PC-3 (cell line): ENCODE results near the gene SEPTIN12. TPM values are rescaled to one million over a fixed set of nuclear protein-coding genes. Genes with fewer than 3 reads are reported as not detected.
"Not testable (repeated sequence)": the region's sequence is repeated elsewhere in the genome, so short reads cannot be mapped to it uniquely, and the experiment has no call there.

Source experiments
- ATAC-seq: fragments of 200-7000 bp; cut with Tn5 transposase; 2 replicates; pipeline ENCODE4 v1.9.1; 2020; ENCODE audit warnings: mild to moderate bottlenecking, moderate library complexity
- BruUV-seq: library from RNA; stranded (reverse); fragments of 400-500 nt; replicated peaks from 2 replicates; lab custom pipeline; 2021; lab: Mats Ljungman, UMichigan
- CTCF ChIA-PET: fragments of 300-600 bp; sonication (Branson Sonifier 250); formaldehyde crosslinking; loops from one replicate; lab custom pipeline; 2022; ENCODE audit warnings: antibody characterized with exemption; lab: Charles Lee
- POLR2A ChIA-PET: fragments of 300-600 bp; sonication (Branson Sonifier 250); formaldehyde crosslinking; loops from one replicate; lab custom pipeline; 2022; ENCODE audit warnings: antibody characterized with exemption; ENCODE audit not compliant: unreplicated experiment; lab: Charles Lee
- DNase-seq: peaks from one replicate; pipeline ENCODE4 v3.0.0-alpha.2; 2015
- H2AFZ ChIP-seq: fragments of 300-600 bp; sonication (generic); 2 replicates; pipeline ENCODE4 v1.6.0; 2016; ENCODE audit warnings: antibody characterized with exemption, low read length
- H3F3A ChIP-seq: fragments of 300-600 bp; sonication (generic); one replicate; pipeline ENCODE4 v1.6.0; 2017; ENCODE audit warnings: antibody characterized with exemption, low read length, control low read depth, mild to moderate bottlenecking; ENCODE audit not compliant: unreplicated experiment
- H3K27ac ChIP-seq: fragments of 300-600 bp; sonication (generic); 2 replicates; pipeline ENCODE4 v1.5.1; 2016; ENCODE audit warnings: mild to moderate bottlenecking, low read length
- H3K27me3 ChIP-seq: fragments of 300-600 bp; sonication (generic); 2 replicates; pipeline ENCODE4 v1.6.1; 2016; ENCODE audit warnings: low read length, mixed read lengths
- H3K36me3 ChIP-seq: fragments of 300-600 bp; sonication (generic); 2 replicates; pipeline ENCODE4 v1.6.1; 2016; ENCODE audit warnings: low read depth, mixed run types, low read length, mixed read lengths
- H3K4me1 ChIP-seq: fragments of 300-600 bp; sonication (generic); 2 replicates; pipeline ENCODE4 v1.5.1; 2016; ENCODE audit warnings: low read length; ENCODE audit not compliant: insufficient read depth
- H3K4me2 ChIP-seq: fragments of 300-600 bp; sonication (generic); 2 replicates; pipeline ENCODE4 v1.6.0; 2016; ENCODE audit warnings: low read length
- H3K4me3 ChIP-seq: fragments of 300-600 bp; sonication (generic); 2 replicates; pipeline ENCODE4 v1.5.1; 2016; ENCODE audit warnings: mild to moderate bottlenecking, low read length, mixed read lengths
- H3K79me2 ChIP-seq: fragments of 300-600 bp; sonication (generic); 2 replicates; pipeline ENCODE4 v1.6.1; 2017; ENCODE audit warnings: low read length, mixed read lengths
- H3K9ac ChIP-seq: fragments of 300-600 bp; sonication (generic); 2 replicates; pipeline ENCODE4 v1.6.0; 2016; ENCODE audit warnings: mild to moderate bottlenecking, low read length
- H3K9me2 ChIP-seq: fragments of 300-600 bp; sonication (generic); replicated peaks from 2 replicates; pipeline ENCODE4 v1.6.1; 2016; ENCODE audit warnings: mixed run types, low read length, mixed read lengths
- H3K9me3 ChIP-seq: fragments of 300-600 bp; sonication (generic); 2 replicates; pipeline ENCODE4 v1.6.1; 2016; ENCODE audit warnings: low read length, mixed read lengths
- H4K20me1 ChIP-seq: fragments of 300-600 bp; sonication (generic); 2 replicates; pipeline ENCODE4 v1.6.1; 2016; ENCODE audit warnings: low read length, mixed read lengths
- CTCF ChIP-seq: fragments of 300-600 bp; sonication (generic); conservative IDR thresholded peaks from 2 replicates; pipeline ENCODE4 v1.5.1; 2017; ENCODE audit warnings: antibody characterized with exemption, low read depth, mild to moderate bottlenecking, low read length
- EZH2 ChIP-seq: fragments of 300-600 bp; sonication (generic); IDR thresholded peaks from one replicate; pipeline ENCODE4 v1.6.1; 2017; ENCODE audit warnings: antibody characterized with exemption, mild to moderate bottlenecking, low read length; ENCODE audit not compliant: unreplicated experiment
- EZH2phosphoT487 ChIP-seq: fragments of 300-600 bp; sonication (generic); IDR thresholded peaks from 2 replicates; pipeline ENCODE4 v1.6.1; 2018; ENCODE audit warnings: mild to moderate bottlenecking, antibody characterized with exemption, low read length, borderline replicate concordance
- intact Hi-C: fragments of 100-400 bp; cut with micrococcal nuclease; formaldehyde crosslinking; loops from 2 replicates; pipeline ENCODE4 v1.9.0; 2023
- total RNA-seq: library from RNA; depleted of rRNA; stranded (reverse); fragments of >200 nt; gene quantifications from 2 replicates; pipeline ENCODE4 v1.2.3, GENCODE V29; 2014

The SEPTIN12 gene
- total RNA-seq, 1 experiment from 2014 or later: not detected

GRCh38 chr16:4785758-4786433 lies 2.2 kb downstream of the SEPTIN12 start:
- H3K9ac ChIP-seq: no peak overlapping the region
- no peaks in the 10 kb centered on the region for H3F3A ChIP-seq
- no TSS peak for BruUV-seq
- H3K9me3 ChIP-seq: no peaks in the 10 kb centered on the region
- no peak overlapping the region for H3K4me2 ChIP-seq
- no peak overlapping the region for H2AFZ ChIP-seq
- ATAC-seq: no peak
- H3K27me3 ChIP-seq: no peaks in the 10 kb centered on the region
- no peaks in the 10 kb centered on the region for H3K79me2 ChIP-seq
- intact Hi-C loops: no loop called here
- H3K4me1 ChIP-seq: no peaks in the 10 kb centered on the region
- no peaks in the 10 kb centered on the region for H4K20me1 ChIP-seq
- TF ChIP-seq EZH2: no peak
- TF ChIP-seq CTCF: no peak
- TF ChIP-seq EZH2phosphoT487: no peak
- H3K27ac ChIP-seq: no peak overlapping the region
- ChIA-PET POLR2A (no interaction called here), CTCF (no interaction called here)
- no peaks in the 10 kb centered on the region for H3K36me3 ChIP-seq
- no peak overlapping the region for H3K4me3 ChIP-seq
- H3K9me2 ChIP-seq: no peaks in the 10 kb centered on the region
- DNase-seq: no peak

- H3K9ac ChIP-seq, H3K4me1 ChIP-seq, intact Hi-C loops, H4K20me1 ChIP-seq, H3K27ac ChIP-seq, H3K36me3 ChIP-seq, H3F3A ChIP-seq, DNase-seq, H3K9me2 ChIP-seq, H3K9me3 ChIP-seq, H2AFZ ChIP-seq, H3K79me2 ChIP-seq, H3K27me3 ChIP-seq, H3K4me2 ChIP-seq, H3K4me3 ChIP-seq, ATAC-seq, BruUV-seq, POLR2A ChIA-PET: not testable (repeated sequence)
- CTCF ChIA-PET: interaction anchor here (0.6 kb wide), 1 partner anchor 61 kb away, joined by 3 read pairs; no protein-coding TSS in a partner anchor
These were observed 3.6 kb downstream of the SEPTIN12 start for GRCh38 chr16:4784444-4784987.

- Histone ChIP-seq H3K4me2 (no peak overlapping the region), H3K79me2 (no peaks in the 10 kb centered on the region), H2AFZ (no peak overlapping the region), H3K9ac (no peak overlapping the region), H3K27ac (no peak overlapping the region), H3F3A (no peaks in the 10 kb centered on the region), H3K27me3 (no peaks in the 10 kb centered on the region), H3K9me2 (no peaks in the 10 kb centered on the region), H3K4me3 (no peak overlapping the region), H3K4me1 (peaks cover 5% of the 10 kb centered on the region; the same call in 1 of the 2 replicates), H3K36me3 (no peaks in the 10 kb centered on the region), H3K9me3 (no peaks in the 10 kb centered on the region), H4K20me1 (no peaks in the 10 kb centered on the region)
- intact Hi-C loops: no loop called here
- BruUV-seq: no TSS peak
- POLR2A ChIA-PET: no interaction called here
- no peak for DNase-seq
- CTCF ChIA-PET: no interaction called here
- ATAC-seq: no peak
- TF ChIP-seq CTCF (no peak), EZH2 (no peak), EZH2phosphoT487 (no peak)
These were observed 4.2 kb downstream of the SEPTIN12 start for GRCh38 chr16:4783951-4784336.
